NCI-H1694 (cell line): ENCODE data around the gene P2RX5.
"Not testable (repeated sequence)": the region's sequence is repeated elsewhere in the genome, so short reads cannot be mapped to it uniquely, and the experiment has no call there.

Experiments
- DNase-seq: peaks from one replicate; lab custom pipeline; 2025; lab: John Stamatoyannopoulos, UW

The P2RX5 gene, protein sequence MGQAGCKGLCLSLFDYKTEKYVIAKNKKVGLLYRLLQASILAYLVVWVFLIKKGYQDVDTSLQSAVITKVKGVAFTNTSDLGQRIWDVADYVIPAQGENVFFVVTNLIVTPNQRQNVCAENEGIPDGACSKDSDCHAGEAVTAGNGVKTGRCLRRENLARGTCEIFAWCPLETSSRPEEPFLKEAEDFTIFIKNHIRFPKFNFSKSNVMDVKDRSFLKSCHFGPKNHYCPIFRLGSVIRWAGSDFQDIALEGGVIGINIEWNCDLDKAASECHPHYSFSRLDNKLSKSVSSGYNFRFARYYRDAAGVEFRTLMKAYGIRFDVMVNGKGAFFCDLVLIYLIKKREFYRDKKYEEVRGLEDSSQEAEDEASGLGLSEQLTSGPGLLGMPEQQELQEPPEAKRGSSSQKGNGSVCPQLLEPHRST

DNA sequence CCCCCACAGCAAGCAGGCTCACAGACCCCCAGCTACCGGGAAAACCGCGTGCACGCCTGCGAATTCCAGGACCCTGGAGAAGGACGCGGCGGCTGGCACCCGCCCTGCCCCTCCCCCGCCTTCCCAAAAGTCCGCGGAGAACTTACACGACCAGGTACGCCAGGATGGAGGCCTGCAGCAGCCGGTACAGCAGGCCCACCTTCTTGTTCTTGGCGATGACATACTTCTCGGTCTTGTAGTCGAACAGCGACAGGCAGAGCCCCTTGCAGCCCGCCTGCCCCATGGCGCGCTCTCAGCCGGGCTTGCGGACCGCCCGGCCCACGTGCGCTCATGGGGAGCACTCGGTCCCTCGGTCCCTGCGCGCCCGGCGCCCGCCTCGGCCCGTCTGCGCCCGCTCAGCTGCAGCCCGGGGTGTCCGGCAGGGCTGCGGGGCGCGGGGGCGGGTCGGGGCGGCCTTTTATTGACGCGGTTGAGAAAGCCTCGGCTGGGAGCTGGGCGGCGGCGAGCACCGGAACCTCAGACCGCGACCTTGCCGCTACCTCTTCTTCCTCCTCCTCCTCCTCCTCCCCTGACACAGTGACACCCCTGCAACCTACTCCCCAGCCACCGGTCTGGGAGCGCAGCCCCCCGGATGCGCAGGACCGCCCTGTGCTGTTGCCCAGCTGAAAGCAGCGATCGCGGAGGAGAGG, at the start of gene P2RX5:
P2RX5 (minus strand) TSS at position 433 of the 689 bp plus-strand sequence; CDS start at position 283, 150 bp downstream.
- DNase-seq, result no peak

DNA sequence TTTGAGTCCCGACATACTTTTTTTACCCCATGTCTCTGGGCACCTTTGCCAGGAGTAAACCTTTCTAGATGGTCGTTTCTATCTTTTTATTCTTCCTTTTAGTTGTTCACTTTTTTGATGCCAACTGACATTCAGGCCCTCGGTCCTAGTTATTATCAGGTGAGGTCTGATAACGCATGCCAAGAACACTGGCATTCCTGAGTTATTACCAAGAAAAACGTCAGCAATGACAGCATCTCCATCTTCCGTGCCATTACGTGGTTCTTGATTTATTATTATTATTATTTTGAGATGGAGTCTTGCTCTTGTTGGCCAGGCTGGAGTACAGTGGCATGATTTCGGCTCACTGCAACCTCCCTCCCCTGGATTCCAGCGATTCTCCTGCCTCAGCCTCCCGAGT, 49.1 kb upstream of the P2RX5 start:
- DNase-seq, result no peak

GRCh38 chr17:3744014-3744413, 48.1 kb upstream of the P2RX5 start:
- no peak for DNase-seq

DNA sequence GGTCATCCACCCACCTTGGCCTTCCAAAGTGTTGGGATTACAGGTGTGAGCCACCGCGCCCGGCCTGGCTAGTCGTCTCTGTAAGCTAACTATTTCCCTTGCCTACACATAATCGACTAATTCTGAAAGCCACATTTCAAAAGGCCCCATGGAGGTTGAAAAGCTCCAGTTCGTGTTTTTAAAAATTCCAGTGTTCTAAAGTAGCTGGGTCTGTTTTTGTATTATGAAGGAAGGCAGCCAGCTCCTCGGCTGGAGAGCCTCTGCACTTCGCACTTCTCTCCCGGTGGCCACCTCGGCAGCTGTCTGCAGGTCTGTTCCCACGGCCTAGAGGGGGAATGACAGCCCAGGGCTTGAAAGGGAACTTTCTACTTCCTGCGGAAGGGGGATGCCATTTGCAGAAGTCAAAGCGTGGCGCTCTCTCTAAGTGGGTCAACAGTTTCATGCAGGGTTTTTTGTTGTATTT, 44.7 kb upstream of the P2RX5 start:
- no peak for DNase-seq

GRCh38 chr17:3739422-3740124, 43.6 kb upstream of the P2RX5 start:
- no peak for DNase-seq

GRCh38 chr17:3738562-3739295, 42.8 kb upstream of the P2RX5 start:
- no peak for DNase-seq

GRCh38 chr17:3735515-3735914, 39.6 kb upstream of the P2RX5 start:
- DNase-seq, result no peak

- DNase-seq, result not testable (repeated sequence)
Observed at GRCh38 chr17:3734911-3735276, 38.9 kb upstream of the P2RX5 start.

DNA sequence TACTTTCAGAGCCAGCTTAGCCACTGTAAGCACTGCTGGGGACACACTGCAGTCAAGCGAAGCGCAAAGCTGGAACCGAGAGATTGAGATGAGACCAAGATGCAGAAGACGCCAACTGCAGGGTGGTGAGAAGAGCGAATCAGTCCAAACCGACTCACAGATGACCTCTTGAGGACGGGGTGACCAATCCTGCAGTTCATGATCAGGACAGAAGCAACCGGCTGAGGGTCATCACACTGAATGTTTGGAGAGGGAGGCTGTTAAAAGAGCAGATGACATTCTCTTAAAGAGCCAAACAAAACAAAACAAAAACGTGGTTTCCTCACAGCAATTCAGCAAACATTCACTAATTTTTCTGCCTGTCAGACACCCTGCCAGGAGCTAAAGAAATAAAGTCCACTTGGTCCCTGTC, 36.3 kb upstream of the P2RX5 start:
- no peak for DNase-seq

- no peak for DNase-seq
Observed at GRCh38 chr17:3730881-3731429, 35.0 kb upstream of the P2RX5 start.

DNA sequence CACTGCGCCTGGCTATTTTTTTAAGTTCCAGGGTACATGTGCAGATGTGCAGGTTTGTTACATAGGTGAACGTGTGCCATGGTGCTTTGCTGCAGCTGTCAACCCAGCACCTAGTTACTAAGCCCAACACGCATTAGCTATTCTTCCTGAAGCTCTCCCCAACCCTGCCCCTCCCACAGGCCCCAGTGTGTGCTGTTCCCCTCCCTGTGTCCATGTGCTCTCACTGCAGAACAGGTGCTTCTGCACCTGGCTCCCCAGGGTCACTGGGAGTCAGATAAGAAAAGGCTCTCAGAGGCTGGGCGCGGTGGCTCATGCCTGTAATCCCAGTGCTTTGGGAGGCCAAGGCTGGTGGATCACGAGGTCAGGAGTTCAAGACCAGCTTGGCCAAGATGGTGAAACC, 33.9 kb upstream of the P2RX5 start:
- no peak for DNase-seq

- not testable (repeated sequence) for DNase-seq
Observed at GRCh38 chr17:3728099-3728498, 32.1 kb upstream of the P2RX5 start.

DNA sequence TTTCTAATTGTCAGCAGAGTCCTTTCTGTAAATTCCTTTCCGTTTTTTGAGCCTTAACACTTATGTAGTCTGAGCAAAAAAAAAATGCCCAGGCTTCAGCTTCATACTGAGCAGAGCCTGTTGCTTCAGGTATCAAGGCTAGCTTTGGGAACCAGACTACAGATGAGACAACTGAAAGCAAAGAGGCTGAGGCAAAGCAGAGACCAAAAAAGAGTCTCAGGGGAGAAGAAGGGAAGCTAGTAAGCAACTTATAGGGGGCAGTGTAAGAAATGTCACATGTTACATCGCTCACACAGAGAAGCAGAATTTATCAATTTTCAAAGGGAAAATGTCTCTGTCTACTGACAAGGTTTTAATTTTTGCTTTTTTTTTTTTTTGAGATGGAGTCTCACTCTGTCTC, 31.1 kb upstream of the P2RX5 start:
- DNase-seq, result no peak

GRCh38 chr17:3724378-3725077, 28.6 kb upstream of the P2RX5 start:
- no peak for DNase-seq

GRCh38 chr17:3723556-3724377, 27.8 kb upstream of the P2RX5 start, which contains the start of gene HASPIN:
TSS of gene HASPIN (plus strand) at chr17:3723903. CDS start at chr17:3723936, 33 bp downstream.
- peak; percentile 75 for DNase-seq

DNA sequence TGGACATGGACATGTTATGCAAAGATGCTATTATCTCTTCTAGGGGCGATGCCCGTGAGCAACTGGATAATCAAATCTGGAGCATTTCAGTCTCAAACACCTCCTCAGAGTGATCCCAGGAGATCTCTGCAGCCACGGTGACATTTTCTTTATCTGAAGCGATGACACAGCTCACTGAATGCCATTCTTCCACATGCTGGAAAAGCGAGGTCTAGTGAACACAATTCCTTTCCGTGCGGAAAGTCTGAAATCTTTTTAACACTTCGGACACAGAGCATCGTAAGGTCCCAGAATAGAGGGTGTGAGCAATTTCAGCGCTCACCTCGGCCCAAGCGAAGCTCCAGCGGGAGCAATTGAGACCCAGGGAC, 27.2 kb upstream of the P2RX5 start:
- DNase-seq, result no peak

DNA sequence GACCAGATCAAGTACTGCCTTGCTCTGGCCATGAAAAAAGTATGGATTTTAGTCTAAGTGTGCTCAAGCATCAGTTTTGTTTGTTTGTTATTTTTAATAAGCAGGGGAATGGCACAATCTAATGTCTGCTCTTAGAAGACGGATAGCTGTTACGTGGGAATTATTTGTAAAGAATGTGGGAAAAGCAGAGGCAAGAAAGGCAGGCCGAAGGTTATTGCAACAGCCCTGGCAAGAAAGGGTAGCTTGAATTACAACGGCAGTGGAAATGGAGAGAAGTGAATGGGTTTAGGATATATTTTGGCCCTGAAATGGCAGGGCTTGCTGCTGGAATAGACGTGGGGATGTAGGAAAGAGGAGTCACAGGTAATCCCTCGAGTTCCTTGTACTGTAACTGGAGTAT, 26.8 kb upstream of the P2RX5 start:
- no peak for DNase-seq

DNA sequence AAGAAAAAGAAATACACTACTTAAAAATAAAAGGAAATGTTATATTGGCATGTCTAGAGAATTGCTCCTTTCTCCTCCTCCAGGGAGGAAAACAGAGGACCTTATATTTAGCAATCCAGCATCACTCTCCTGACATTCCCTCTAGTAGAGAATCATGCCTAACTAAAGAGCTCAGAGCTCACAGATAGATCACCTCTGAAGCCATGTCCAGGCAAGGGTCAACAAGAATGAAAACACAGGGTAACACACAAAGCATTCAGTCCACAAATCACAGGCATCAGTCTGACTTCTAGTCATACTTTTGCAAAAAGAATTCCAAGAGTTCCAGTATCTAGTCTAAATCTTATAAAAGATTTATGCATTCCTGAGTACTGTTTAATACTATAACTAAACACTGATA, 23.3 kb upstream of the P2RX5 start:
- no peak for DNase-seq

DNA sequence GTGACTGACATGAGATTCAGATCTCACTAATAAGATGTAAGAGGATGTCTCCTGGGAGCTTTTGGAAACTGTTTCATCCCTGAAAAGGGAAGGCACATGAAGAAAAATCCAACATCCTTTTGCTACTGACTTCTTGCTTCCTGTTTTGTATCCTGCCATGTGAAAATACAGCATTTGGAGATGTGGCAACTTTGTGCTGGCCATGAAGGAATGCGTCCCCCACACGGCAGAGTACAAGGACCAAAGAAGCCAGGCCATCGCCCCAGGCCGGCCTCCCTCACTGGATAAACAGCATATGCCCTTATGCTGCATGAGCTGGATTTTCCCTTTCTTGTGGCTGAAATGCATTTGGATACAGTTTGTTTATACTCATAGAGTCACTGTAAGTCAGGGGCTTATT, 22.2 kb upstream of the P2RX5 start:
- no peak for DNase-seq

- DNase-seq, result no peak
Observed at GRCh38 chr17:3715296-3715695, 19.3 kb upstream of the P2RX5 start.
